Measurements from ENCODE around the gene E2F3. TPM values are rescaled to one million over a fixed set of nuclear protein-coding genes. Genes with fewer than 3 reads are reported as not detected.

Gene E2F3
- total RNA-seq, 1 experiment from 2014 or later = 27.1 TPM

DNA sequence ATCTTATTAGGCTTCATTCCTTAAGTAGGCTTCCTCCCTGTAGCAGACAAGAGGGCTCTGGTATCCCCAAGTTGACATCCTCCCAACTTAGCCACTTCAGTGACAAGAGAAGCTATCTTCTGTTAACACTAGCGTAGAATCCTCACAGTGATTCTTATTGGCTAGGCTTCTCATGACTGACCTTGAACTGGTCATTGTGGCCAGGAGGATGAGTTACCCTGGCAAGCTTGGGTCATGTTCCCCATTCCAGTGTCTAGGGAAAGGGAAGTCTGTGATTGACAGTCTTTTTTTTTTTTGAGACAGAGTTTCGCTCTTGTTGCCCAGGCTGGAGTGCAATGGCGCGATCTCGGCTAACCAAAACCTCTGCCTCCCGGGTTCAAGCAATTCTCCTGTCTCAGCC is 139.7 kb downstream of the E2F3 start:
- intact Hi-C loops (cut with micrococcal nuclease) = no loop called here
- H3K27ac ChIP-seq (ENCODE audit: low read depth, low read length) = no peak overlapping the region
- POLR2A ChIA-PET = no interaction called here
- H4K20me1 ChIP-seq (ENCODE audit: insufficient read depth) = no peaks in the 10 kb centered on the region
- no peak for TF ChIP-seq ZFX (IDR thresholded peaks at IDR 0.05)
- TF ChIP-seq POLR2AphosphoS5 (IDR thresholded peaks at IDR 0.05; ENCODE audit: low read depth, low read length) = no peak
- no peak for TF ChIP-seq SIN3A (IDR thresholded peaks at IDR 0.05; ENCODE audit: low read depth)
- TF ChIP-seq, protein P1, sequence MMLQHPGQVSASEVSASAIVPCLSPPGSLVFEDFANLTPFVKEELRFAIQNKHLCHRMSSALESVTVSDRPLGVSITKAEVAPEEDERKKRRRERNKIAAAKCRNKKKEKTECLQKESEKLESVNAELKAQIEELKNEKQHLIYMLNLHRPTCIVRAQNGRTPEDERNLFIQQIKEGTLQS (IDR thresholded peaks at IDR 0.05) = no peak
- no peak for TF ChIP-seq CBX3 (IDR thresholded peaks at IDR 0.05; ENCODE audit: low read depth)
- no peak for TF ChIP-seq CEBPB (IDR thresholded peaks at IDR 0.05; ENCODE audit: low read depth)
- TF ChIP-seq EZH2phosphoT487 (IDR thresholded peaks at IDR 0.05; ENCODE audit: borderline replicate concordance) = no peak
- TF ChIP-seq EZH2 (IDR thresholded peaks at IDR 0.05) = no peak
- TF ChIP-seq, protein P2, sequence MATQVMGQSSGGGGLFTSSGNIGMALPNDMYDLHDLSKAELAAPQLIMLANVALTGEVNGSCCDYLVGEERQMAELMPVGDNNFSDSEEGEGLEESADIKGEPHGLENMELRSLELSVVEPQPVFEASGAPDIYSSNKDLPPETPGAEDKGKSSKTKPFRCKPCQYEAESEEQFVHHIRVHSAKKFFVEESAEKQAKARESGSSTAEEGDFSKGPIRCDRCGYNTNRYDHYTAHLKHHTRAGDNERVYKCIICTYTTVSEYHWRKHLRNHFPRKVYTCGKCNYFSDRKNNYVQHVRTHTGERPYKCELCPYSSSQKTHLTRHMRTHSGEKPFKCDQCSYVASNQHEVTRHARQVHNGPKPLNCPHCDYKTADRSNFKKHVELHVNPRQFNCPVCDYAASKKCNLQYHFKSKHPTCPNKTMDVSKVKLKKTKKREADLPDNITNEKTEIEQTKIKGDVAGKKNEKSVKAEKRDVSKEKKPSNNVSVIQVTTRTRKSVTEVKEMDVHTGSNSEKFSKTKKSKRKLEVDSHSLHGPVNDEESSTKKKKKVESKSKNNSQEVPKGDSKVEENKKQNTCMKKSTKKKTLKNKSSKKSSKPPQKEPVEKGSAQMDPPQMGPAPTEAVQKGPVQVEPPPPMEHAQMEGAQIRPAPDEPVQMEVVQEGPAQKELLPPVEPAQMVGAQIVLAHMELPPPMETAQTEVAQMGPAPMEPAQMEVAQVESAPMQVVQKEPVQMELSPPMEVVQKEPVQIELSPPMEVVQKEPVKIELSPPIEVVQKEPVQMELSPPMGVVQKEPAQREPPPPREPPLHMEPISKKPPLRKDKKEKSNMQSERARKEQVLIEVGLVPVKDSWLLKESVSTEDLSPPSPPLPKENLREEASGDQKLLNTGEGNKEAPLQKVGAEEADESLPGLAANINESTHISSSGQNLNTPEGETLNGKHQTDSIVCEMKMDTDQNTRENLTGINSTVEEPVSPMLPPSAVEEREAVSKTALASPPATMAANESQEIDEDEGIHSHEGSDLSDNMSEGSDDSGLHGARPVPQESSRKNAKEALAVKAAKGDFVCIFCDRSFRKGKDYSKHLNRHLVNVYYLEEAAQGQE (IDR thresholded peaks at IDR 0.05; ENCODE audit: low read depth) = no peak
- TF ChIP-seq YY1 (IDR thresholded peaks at IDR 0.05; ENCODE audit: extremely low read depth, insufficient replicate concordance, low read depth, low read length) = no peak
- TF ChIP-seq RAD21 (IDR thresholded peaks at IDR 0.05; ENCODE audit: low read depth) = no peak
- TF ChIP-seq FOSL1 (IDR thresholded peaks at IDR 0.05; ENCODE audit: low read depth) = no peak
- TF ChIP-seq, protein P3, sequence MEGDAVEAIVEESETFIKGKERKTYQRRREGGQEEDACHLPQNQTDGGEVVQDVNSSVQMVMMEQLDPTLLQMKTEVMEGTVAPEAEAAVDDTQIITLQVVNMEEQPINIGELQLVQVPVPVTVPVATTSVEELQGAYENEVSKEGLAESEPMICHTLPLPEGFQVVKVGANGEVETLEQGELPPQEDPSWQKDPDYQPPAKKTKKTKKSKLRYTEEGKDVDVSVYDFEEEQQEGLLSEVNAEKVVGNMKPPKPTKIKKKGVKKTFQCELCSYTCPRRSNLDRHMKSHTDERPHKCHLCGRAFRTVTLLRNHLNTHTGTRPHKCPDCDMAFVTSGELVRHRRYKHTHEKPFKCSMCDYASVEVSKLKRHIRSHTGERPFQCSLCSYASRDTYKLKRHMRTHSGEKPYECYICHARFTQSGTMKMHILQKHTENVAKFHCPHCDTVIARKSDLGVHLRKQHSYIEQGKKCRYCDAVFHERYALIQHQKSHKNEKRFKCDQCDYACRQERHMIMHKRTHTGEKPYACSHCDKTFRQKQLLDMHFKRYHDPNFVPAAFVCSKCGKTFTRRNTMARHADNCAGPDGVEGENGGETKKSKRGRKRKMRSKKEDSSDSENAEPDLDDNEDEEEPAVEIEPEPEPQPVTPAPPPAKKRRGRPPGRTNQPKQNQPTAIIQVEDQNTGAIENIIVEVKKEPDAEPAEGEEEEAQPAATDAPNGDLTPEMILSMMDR (IDR thresholded peaks at IDR 0.05 in 2 of 3, conservative IDR thresholded peaks at IDR 0.05 in 1 of 3; ENCODE audit: borderline replicate concordance in 1 of 3, insufficient read depth in 1 of 3, low read depth in 2 of 3, low read length in 2 of 3) = no peak
- no peak for TF ChIP-seq EGR1 (IDR thresholded peaks at IDR 0.05; ENCODE audit: low read depth)
- no peak for TF ChIP-seq SP1 (IDR thresholded peaks at IDR 0.05; ENCODE audit: low read depth)
- TF ChIP-seq, protein P4, sequence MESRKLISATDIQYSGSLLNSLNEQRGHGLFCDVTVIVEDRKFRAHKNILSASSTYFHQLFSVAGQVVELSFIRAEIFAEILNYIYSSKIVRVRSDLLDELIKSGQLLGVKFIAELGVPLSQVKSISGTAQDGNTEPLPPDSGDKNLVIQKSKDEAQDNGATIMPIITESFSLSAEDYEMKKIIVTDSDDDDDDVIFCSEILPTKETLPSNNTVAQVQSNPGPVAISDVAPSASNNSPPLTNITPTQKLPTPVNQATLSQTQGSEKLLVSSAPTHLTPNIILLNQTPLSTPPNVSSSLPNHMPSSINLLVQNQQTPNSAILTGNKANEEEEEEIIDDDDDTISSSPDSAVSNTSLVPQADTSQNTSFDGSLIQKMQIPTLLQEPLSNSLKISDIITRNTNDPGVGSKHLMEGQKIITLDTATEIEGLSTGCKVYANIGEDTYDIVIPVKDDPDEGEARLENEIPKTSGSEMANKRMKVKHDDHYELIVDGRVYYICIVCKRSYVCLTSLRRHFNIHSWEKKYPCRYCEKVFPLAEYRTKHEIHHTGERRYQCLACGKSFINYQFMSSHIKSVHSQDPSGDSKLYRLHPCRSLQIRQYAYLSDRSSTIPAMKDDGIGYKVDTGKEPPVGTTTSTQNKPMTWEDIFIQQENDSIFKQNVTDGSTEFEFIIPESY (IDR thresholded peaks at IDR 0.05; ENCODE audit: extremely low read depth, insufficient replicate concordance, low read length) = no peak
- TF ChIP-seq, protein P5, sequence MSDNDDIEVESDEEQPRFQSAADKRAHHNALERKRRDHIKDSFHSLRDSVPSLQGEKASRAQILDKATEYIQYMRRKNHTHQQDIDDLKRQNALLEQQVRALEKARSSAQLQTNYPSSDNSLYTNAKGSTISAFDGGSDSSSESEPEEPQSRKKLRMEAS (IDR thresholded peaks at IDR 0.05) = no peak
- peaks cover 65% of the 10 kb centered on the region for H3K79me2 ChIP-seq (ENCODE audit: insufficient read depth, low read length)
- H3K27me3 ChIP-seq (ENCODE audit: insufficient read depth, low read length) = no peaks in the 10 kb centered on the region
- no peaks in the 10 kb centered on the region for H3K9me2 ChIP-seq (ENCODE audit: insufficient read depth)
- no peak overlapping the region for H3K4me2 ChIP-seq (ENCODE audit: low read length)
- DNase-seq (ENCODE audit: low read depth, low spot score) (no peak), ATAC-seq (no peak)
- peaks cover 9 to 14% of the 10 kb centered on the region in 2 experiments; a peak in 2 of 4 replicates for H3K4me1 ChIP-seq (ENCODE audit: control insufficient read depth in 1 of 2, insufficient read depth in 2 of 2, low read length in 2 of 2)
- CTCF ChIA-PET = interaction anchor here (0.8 to 1.0 kb wide), 2 partner anchors 9 kb away, joined by 3 read pairs; no protein-coding TSS in a partner anchor
- H3K36me3 ChIP-seq (ENCODE audit: control insufficient read depth in 1 of 2, insufficient read depth in 2 of 2, low read length in 2 of 2) = peaks cover 0 to 9% of the 10 kb centered on the region in 2 experiments; a peak in 1 of 4 replicates
- no peak overlapping the region for H2AFZ ChIP-seq (ENCODE audit: low read depth, low read length, poor library complexity, severe bottlenecking)
- no peak overlapping the region for H3K9ac ChIP-seq (ENCODE audit: low read length)
- RAD21 ChIA-PET (ENCODE audit: low non-redundant PET in 1 of 2, low total read pairs in 2 of 2, uncharacterized antibody in 2 of 2, unreplicated experiment in 2 of 2) = no interaction called here
- BruUV-seq (replicated peaks) = no TSS peak
- no peaks in the 10 kb centered on the region for H3K9me3 ChIP-seq (ENCODE audit: control insufficient read depth in 1 of 2, insufficient read depth in 1 of 2, low read depth in 1 of 2, low read length in 2 of 2)
- no peak overlapping the region for H3K4me3 ChIP-seq (replicated peaks in 1 of 2; ENCODE audit: low read depth in 1 of 2, low read length in 2 of 2)
